Activated CD4-positive, CD25-positive, alpha-beta regulatory T cell treated with anti-CD3 and anti-CD28 coated beads, Interleukin-2, amount 50 U/mL, for 16 hours (primary cell): ENCODE data around the gene MON2.

Source experiments
- DNase-seq: peaks from one replicate; pipeline ENCODE4 v3.0.0-alpha.2; 2020; ENCODE audit warnings: low read depth, low spot score

MON2 gene

DNA sequence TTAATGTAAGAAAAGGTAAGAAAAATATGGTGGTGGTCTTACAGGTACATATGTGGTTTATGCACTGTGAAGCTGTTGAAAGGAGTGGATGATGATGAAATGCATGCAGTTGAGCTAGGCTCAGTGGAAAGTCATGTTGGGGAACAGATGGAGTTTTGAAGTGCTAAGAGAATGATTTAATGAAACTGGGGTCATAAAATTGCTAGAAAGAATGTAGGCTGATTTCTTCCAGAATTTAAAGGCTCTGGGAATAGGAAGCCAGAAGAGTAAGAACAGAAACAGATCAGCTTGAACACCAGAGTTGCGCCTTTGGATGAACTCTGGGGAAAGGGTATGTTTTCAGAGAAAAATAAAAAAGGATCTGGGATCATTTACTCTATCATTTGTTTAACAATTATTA, 146.5 kb downstream of the MON2 start:
- no peak for DNase-seq

DNA sequence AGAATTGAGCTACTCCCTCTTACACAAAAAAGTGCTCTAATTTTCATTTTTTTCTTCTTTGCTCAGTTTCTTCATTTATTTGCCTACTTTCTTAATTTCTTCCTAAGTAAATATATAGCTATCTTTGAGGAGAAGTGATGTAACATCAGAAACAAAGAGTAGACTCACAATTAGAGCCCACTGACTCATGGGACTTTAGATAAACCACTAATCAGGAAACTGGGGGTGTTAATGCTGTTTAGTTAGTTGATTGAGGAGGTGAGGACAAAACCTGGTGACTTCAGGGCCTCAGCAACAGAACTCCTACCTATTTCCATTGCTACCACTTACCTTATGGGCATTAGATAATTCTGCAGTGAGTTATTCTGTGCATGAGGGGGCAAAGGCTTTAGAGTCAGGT, 151.7 kb downstream of the MON2 start:
- DNase-seq = no peak

DNA sequence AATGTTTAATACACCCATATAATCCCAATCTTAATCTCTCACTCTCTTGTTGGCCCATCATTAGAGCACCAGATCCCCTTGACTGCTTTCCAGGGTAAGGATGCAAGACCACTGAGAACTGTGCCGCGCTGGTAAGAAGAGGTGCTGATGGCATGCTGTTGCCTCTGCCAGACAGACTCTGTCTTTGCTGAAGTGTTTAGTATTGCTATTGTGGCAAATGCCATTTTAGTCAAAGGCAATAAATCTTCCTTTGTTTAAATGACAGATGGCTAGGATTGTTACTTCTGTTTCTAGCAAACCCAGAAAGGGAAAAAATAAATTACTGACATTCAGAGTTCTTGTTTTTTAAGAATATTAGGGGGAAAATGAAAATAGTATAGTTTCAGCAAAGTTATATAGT, 152.3 kb downstream of the MON2 start:
- no peak for DNase-seq

DNA sequence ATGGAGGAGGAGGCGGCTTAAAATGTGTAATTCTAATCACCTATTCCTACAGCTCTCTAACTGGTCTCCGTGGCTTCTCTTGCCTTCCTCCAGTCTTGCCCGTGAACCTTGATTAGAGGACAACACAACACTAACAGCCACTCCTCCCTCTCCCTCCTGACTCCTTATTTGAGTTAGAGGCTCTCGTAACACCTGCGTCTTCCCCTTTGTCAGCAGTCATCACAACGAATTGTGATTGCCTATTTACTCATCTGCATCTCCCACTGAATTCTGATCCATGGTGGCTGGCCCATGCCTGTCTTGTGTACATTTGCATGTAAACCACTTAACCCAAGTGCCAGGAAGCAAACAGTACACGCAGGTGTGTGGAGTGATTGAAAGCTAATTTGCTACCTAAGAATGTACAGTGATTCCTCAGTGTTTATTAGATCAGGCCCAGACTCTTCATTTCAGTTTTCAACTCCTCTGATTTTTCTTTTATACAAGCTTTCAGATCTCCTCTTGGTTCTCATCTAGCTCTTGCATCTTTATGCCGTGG, 154.5 kb downstream of the MON2 start:
- DNase-seq = no peak

DNA sequence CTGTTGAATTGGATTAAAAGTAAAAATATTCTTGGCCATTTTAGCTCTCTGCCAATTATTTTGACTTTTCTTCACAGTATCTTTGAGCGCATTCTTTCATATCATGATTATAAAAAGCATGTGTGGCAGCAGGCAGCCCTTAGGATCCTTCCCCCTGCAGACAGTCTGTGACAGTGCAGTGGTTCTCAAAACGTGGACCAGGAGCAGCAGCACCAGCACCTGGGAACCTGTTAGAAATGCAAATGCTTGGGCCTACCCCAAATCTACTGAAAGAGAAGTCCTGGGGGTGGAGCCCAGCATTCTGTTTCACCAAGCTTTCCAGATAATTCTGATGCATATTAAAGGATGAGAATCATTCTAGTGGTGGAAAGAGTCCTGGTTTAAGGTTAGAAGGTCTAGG, 155.6 kb downstream of the MON2 start:
- DNase-seq = no peak

DNA sequence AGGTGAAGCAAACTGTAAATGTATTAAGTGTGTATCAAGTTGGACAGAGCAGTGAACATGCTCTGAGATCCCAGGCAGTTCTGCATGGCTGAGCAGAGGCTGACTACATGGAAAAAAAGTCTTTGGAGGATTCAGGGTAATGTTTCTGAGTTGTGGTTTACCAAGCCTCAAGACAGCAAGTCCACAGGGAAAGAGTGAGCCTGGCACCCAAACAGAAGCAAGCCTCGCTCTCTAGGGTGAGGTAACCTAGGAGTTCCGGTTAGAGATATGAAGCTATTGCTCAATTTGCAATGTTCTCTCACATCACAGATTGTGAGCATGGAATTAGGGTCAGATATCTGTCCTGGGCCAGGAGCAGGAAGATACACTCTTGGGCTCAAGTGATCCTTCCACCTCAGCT, 158.6 kb downstream of the MON2 start:
- no peak for DNase-seq

DNA sequence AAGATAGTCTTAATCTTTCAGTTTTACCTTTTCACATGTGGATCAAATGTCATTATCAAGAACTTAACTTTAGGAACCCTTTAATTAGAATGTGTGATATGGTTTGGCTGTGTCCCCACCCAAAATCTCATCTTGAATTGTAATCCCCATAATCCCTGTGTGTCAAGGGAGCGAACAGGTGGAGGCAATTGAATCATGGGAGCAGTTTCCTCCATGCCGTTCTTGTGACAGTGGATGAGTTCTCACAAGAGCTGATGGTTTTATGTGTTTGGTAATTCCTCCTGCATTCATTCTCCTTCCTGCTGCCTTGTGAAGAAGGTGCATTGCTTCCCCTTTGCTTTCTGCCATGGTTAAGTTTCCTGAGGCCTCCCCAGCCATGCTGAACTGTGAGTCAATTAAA, 160.6 kb downstream of the MON2 start:
- DNase-seq = no peak

DNA sequence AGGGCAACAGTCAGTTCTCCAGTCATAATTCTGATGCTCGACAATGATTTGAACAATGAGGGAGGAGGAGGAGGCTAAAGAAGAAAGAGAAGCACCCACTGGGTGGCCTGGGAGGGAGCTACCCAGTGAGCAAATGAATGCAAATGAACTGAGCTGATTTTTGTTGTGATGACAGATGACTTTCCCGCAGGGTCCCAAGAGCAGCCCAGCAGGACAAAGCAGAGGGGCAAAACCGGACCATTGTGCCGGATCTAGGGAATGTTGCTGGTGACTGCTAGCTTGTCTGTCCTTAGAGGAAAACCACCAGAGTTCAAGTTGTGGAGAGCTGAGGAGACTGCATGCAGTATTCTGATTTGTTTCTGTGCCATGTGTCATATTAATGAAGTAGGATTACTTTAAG, 162.8 kb downstream of the MON2 start:
- DNase-seq = no peak

DNA sequence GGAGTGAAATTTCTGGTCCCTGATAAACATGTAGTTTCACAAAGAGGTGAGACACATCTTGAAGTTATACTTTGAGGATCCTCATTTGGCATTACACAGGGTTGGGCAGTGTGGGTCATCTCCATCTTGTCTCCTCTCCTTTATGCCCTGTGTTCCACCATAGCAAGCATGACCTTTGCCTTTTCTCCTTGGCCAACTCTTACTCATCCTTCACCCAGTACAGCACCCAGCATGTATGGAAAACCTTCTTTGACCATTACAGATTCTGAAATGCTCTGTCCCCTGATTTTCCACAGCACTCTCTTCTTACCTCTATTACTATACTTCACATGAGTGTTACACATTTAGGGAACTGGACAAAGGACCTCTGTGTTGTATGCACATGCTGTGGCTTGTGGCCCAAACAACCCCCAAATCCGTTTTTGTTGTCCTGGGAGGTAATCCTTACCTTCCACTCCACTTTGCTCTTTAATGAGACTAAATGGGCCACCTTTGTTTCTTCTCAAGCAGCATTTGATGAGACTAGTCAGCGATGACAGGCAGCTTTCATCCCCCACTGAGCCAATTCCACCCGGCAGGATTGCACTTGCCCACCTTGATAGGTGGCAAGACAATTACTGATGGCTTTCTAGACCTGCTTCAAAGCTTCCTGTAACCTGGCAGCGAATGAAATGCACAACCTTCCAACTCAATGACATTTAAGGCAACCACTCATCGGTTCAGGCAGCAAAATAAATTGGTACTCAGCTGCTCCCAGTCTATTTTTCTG, 163.5 kb downstream of the MON2 start:
- no peak for DNase-seq

DNA sequence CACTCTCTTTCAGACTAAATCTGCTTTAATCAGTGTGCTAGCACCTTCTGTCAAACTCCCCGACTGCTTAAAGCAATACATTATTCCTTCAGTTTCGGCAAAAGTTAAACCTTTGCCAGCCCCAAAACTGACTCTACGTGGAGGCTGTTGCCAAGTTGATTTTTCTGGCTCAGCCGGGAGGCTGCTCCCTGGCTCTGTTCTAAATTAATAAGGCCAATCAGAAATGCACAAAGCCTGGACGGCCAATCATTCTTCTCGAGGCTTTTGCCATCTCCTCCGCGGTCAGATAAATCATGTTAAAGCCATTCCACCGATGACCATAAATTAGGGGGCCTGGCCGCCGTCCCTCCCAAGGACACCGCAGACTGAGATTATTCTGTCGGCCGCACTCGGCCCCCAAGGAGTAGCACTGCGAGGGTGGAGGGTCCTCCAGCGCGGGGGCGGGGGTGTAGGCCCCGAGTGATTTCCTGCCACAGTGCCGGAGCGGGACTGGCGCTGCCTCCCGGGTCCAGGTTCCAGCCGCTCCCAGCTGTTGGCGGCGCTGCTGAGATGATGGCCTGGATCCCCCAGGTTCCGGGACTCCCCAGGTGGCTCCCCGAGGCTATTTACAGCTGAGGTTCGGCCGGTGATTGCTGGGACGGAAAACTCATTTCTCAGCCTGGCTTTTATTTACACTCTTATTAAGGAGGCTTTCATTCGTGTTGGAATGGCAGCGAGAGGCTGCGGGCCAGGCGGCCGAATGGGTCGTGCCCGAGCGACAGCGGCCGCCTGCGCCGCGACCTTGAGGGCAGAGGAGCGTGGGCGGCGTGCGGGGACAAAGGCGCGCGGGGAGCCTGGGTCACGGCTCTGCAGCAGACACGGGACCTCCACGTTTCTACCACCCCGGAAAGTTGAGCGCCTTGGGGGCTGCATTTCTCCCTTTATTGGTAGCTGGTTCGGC, 165.1 kb downstream of the MON2 start:
- no peak for DNase-seq

DNA sequence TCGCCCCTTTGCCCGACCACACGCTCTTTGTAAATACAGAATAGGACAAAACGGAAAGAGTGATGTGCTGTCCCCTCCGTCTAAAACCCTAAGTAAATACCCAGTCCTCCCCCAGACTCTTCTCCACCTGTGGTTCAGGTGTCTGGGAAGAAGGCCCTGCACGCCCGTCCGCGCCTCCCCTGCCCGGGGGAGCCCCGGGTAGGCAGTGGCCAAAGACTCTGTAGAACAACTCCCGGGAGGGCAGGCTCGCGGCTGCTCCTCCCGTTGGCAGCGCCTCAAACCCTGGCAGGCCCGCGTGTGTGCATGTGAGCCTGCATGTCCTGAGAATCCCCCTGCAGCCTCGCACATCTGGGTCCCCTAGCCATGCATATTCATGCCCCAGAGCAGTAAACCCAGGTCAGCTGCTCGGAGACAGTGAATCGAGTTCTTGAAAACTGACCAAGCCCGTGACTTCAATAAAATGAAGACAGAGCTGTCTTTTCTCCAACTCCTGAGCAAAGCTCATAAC, 165.8 kb downstream of the MON2 start:
- no peak for DNase-seq

DNA sequence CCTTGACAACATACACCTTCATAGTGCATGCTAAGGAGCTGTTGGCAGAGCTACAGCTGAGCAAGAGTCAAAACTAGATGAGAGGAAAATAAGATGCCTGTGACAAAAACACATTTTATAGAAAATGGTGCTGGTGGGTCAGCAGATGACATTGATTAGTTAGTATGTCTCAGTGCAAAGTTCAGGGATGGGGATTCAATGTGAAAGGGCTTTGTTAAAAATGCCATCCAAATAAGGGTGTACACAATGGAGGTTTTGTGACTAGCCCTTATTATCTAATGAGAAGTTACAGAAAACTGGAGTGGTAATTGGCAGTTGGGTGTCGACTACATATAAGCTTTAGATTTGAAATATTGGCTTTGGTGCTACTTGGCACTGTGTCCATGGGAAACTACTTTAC, 169.0 kb downstream of the MON2 start:
- no peak for DNase-seq

DNA sequence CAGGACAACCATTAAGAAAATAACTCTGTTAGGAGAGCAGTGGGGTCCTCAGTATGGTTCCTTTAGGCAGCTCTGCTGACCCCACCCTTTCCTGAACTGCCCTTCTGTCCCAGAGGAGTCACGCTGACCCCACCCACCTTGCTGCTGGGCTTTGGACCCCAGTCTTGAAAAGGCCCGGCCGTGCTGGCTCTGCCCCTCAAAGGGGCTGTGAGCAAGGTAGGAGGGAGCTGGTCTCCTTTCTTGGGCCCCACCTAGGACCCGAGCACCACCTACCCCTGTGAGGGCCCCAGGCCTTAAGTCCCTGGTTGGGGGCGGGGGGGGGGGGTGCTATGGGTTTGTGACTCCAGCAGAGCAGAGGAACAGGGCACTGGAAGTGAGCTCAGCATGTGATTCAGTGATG, 171.1 kb downstream of the MON2 start:
- no peak for DNase-seq

DNA sequence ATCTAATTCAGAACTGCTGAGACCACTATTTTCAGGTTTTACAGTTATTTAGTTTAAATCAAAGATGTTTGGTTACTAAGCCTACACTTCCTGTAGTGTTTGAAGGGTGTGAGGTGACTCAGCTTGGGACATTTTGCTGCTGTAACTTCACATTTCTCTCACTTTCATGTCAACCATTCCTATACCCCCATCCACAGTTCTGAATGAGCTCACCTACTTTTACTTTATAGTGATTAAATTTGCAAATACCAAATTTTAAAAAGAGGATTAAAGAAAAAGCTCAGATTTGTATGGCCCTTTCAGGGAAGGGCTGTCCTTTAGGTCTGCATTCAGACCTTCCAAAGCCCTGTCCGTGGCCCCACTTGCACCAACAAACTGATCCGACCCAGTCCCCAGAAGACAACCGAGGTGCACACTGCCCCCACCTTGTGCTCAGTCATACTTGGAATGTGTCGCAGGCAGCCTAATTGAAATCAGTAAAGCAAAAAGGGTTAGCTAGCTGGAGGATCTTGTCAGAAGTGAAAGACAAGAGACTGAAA, 174.4 kb downstream of the MON2 start:
- no peak for DNase-seq

DNA sequence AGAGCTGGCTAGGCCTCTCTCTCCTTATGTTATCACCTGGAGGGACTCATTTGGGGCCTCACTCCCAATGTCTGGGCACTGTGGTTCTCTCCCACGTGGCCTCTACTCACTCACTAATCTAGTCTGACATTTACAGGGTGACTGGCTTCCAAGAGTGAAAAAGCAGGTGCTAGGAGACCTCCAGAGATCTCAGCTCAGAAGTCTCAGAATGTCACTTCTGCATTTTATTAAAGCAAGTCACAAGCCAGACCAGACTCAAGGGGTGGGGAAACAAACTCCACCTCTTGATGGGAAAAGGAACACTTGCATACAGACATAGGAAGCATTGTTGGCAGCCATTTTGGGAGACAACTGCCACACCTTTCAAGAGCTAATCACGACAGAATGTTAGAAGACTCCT, 175.9 kb downstream of the MON2 start:
- DNase-seq = no peak

DNA sequence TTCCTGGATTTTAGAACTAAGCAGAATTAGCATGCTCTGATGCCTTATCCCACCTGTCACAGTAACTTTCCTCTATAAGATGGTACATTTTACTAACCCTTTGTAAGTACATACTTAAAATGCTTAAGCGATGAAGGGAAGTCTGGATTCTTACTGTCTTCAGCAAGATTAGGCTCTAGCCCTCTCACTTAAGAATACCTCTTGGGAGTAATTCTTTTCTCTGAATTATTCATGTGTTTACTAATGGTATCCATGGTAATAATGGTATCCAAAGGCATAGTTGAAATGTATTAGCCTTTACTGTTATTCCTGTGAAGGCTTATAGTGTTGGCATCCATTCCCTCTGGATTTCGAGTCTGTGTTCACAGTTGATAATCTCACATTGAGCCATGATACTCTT, 176.9 kb downstream of the MON2 start:
- no peak for DNase-seq

DNA sequence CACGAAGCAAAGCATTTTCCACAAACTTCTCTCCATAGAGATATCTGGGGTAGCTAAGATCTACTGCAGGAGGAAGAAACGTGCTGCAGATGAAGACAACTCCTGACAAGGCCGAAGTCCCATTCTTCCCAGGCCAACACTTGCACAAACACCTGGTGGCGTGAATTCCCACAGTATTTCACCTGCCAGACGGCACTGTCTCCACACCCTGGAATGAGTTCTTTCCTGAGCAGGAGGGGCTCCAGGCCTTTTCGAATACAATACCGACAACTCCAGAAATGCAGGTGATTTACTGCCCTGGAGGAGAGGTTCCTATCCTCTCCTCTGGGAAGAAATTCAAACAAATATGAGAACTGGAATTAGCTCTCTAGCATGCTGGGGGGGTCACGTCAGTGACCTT, 179.9 kb downstream of the MON2 start:
- DNase-seq = no peak

DNA sequence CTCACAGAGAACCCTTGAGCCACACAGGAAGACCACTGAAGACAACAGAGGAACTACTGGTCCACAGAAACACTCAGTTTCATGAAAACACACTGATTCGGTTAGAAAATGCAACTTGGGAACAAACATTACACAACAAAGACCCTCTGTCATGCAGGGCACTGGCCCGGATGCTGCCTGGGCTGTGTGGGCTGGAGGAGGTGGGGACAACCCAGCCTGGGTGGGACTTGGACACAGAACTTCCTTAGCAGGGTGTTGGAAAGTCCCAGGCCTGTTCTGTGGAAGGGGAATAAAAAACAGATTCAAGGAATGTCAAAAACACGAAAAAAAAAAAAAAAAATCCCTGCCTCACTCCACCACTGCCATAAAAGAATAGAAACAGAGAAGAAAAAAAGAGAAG, 181.0 kb downstream of the MON2 start:
- no peak for DNase-seq

DNA sequence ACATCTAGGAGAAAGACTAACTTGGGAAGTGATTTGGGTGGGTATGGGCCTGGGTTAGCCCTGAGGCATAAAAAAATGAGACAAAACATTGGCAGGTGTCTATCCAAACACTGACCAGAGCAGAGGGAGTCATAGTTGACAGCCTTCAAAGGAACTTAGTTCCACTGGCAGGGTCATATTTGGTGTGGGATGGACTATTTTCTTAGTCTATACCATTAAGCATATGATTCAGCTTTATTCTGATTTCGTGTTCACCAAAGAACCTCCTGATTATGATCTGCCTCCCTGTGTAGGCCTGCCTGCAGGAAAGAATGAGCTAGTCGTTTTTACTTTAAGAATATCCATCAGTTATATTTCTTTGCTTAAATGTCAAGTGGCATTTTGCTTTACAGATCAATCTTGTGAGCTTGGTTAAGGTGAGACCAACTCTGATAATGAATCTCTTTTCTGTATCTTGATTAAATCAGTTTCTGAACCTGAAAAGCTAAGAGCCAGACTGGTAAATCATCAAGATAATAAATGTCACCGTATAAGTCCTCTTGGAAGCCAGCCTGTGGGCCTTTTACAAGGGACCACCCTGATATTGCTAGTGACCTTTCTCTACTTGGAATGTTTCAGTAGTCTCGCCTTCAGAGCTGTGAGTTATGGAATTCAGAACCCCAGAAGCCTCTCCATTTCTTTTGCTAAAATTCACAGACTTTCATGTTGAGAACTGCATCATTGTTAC, 182.9 kb downstream of the MON2 start:
- DNase-seq = no peak
